HEK293T (cell line): ENCODE results near the gene ATAD1.

Source experiments
- L3MBTL2 ChIP-seq: fragments of 450-650 bp; conservative IDR thresholded peaks from 2 replicates; pipeline ENCODE4 v1.6.1; 2016; ENCODE audit warnings: mild to moderate bottlenecking
- LEF1 ChIP-seq: fragments of 450-650 bp; IDR thresholded peaks from 2 replicates; pipeline ENCODE4 v1.6.1; 2017; ENCODE audit warnings: mild to moderate bottlenecking, borderline replicate concordance
- SP1 ChIP-seq: fragments of 450-650 bp; IDR thresholded peaks from 2 replicates; pipeline ENCODE4 v1.6.1; 2017
- TF ChIP-seq, protein P1 (sequence below): fragments of 450-650 bp; IDR thresholded peaks from 2 replicates; pipeline ENCODE4 v1.6.1; 2016

DNA sequence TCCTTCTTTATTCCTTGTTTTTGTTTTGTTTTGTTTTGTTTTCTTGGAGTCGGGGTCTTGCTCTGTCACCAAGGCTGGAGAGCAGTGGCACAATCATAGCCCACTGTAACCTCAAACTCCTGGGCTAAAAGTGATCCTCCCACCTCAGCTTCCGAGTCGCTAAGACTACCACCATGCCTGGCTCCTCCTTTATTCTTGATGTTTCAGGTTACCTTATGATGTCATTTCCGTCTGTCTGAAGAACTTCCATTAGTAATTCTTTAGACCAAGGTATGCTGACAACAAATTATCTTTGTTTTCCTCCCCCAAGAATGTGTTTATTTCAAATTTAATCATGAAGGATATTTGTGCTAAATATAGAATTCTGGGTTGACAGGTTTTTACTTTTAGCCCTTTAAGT is 18.1 kb upstream of the ATAD1 start:
- TF ChIP-seq SP1 = no peak
- TF ChIP-seq, protein P1, sequence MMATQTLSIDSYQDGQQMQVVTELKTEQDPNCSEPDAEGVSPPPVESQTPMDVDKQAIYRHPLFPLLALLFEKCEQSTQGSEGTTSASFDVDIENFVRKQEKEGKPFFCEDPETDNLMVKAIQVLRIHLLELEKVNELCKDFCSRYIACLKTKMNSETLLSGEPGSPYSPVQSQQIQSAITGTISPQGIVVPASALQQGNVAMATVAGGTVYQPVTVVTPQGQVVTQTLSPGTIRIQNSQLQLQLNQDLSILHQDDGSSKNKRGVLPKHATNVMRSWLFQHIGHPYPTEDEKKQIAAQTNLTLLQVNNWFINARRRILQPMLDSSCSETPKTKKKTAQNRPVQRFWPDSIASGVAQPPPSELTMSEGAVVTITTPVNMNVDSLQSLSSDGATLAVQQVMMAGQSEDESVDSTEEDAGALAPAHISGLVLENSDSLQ = no peak
- no peak for TF ChIP-seq L3MBTL2
- no peak for TF ChIP-seq LEF1
